OCI-LY3 (cell line): ENCODE data around the gene MRPS16.

Experiments
- H2AFZ ChIP-seq: fragments of 200-600, 300-600 bp; shearing (Covaris generic); 2 replicates; pipeline ENCODE4 v1.6.0; 2014; ENCODE audit warnings: antibody characterized with exemption, low read depth, low read length
- H3K27ac ChIP-seq: fragments of 200-600, 300-600 bp; sonication (generic); 2 replicates; pipeline ENCODE4 v1.5.1; 2014; ENCODE audit warnings: mild to moderate bottlenecking, low read length, moderate library complexity, mixed read lengths
- H3K27me3 ChIP-seq: fragments of 200-600, 300-600 bp; sonication (generic); 2 replicates; pipeline ENCODE4 v1.6.1; 2014; ENCODE audit warnings: low read depth, low read length, mixed read lengths
- H3K36me3 ChIP-seq: fragments of 200-600, 300-600 bp; sonication (generic); replicated peaks from 2 replicates; pipeline ENCODE3; 2014; ENCODE audit warnings: low read depth, low read length, mixed read lengths
- H3K4me1 ChIP-seq: fragments of 300-600, 200-600 bp; sonication (generic); 2 replicates; pipeline ENCODE4 v1.6.1; 2014; ENCODE audit warnings: low read length, mixed read lengths
- H3K4me2 ChIP-seq: fragments of 200-600, 300-600 bp; sonication (generic); 2 replicates; pipeline ENCODE4 v1.6.1; 2014; ENCODE audit warnings: low read length, mixed read lengths
- H3K4me3 ChIP-seq: fragments of 300-600, 200-600 bp; sonication (generic); 2 replicates; pipeline ENCODE4 v1.5.1; 2014; ENCODE audit warnings: antibody characterized with exemption, mild to moderate bottlenecking, low read length, moderate library complexity
- H3K79me2 ChIP-seq: fragments of 300-600, 200-600 bp; shearing (Covaris generic); 2 replicates; pipeline ENCODE4 v1.6.1; 2014; ENCODE audit warnings: mild to moderate bottlenecking, low read length, mixed read lengths
- H3K9ac ChIP-seq: fragments of 300-600, 200-600 bp; shearing (Covaris generic); 2 replicates; pipeline ENCODE4 v1.6.0; 2014; ENCODE audit warnings: mild to moderate bottlenecking, low read length, moderate library complexity
- H3K9me3 ChIP-seq: fragments of 200-600, 300-600 bp; shearing (Covaris generic); 2 replicates; pipeline ENCODE4 v1.6.1; 2014; ENCODE audit warnings: low read length, mixed read lengths; ENCODE audit not compliant: insufficient read depth
- H4K20me1 ChIP-seq: fragments of 200-600, 300-600 bp; sonication (generic); 2 replicates; pipeline ENCODE4 v1.6.1; 2016; ENCODE audit warnings: low read length, mixed read lengths; ENCODE audit not compliant: insufficient read depth
- EZH2phosphoT487 ChIP-seq: fragments of 200-600 bp; shearing (Covaris generic); IDR thresholded peaks from 2 replicates; pipeline ENCODE4 v1.6.1; 2018; ENCODE audit warnings: antibody characterized with exemption, mixed run types, low read depth
- TF ChIP-seq, protein P1 (sequence below): fragments of 200-600, 300-600 bp; sonication (generic); IDR thresholded peaks from 2 replicates; pipeline ENCODE4 v1.5.1; 2014; ENCODE audit warnings: antibody characterized with exemption, low read length, low read depth

The MRPS16 gene

DNA sequence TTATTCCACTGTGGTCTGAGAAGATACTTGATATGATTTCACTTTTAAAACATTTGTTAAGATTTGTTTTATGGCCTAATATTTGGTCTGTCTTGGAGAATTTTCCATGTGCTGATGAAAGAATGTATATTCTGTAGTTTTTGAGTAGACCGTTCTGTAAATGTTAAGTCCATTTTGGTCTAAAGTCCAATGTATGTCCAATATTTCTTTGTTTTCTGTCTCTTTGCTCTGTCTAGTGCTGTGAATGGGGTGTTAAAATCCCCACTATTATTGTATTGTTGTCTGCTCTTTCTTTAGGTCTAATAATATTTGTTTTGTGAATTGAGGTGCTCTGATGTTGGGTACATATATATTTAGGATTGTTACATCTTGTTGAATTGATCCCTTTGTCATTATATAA, 36.7 kb downstream of the MRPS16 start:
- Histone ChIP-seq H3K4me3 (no peak overlapping the region), H3K9ac (no peak overlapping the region), H3K27ac (no peak overlapping the region), H3K4me1 (no peaks in the 10 kb centered on the region), H3K27me3 (no peaks in the 10 kb centered on the region), H3K79me2 (no peaks in the 10 kb centered on the region), H3K9me3 (no peaks in the 10 kb centered on the region), H3K4me2 (no peak overlapping the region), H4K20me1 (no peaks in the 10 kb centered on the region), H2AFZ (no peak overlapping the region), H3K36me3 (peaks cover 9% of the 10 kb centered on the region)
- TF ChIP-seq EZH2phosphoT487: no peak
- TF ChIP-seq, protein P1, sequence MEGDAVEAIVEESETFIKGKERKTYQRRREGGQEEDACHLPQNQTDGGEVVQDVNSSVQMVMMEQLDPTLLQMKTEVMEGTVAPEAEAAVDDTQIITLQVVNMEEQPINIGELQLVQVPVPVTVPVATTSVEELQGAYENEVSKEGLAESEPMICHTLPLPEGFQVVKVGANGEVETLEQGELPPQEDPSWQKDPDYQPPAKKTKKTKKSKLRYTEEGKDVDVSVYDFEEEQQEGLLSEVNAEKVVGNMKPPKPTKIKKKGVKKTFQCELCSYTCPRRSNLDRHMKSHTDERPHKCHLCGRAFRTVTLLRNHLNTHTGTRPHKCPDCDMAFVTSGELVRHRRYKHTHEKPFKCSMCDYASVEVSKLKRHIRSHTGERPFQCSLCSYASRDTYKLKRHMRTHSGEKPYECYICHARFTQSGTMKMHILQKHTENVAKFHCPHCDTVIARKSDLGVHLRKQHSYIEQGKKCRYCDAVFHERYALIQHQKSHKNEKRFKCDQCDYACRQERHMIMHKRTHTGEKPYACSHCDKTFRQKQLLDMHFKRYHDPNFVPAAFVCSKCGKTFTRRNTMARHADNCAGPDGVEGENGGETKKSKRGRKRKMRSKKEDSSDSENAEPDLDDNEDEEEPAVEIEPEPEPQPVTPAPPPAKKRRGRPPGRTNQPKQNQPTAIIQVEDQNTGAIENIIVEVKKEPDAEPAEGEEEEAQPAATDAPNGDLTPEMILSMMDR: no peak

DNA sequence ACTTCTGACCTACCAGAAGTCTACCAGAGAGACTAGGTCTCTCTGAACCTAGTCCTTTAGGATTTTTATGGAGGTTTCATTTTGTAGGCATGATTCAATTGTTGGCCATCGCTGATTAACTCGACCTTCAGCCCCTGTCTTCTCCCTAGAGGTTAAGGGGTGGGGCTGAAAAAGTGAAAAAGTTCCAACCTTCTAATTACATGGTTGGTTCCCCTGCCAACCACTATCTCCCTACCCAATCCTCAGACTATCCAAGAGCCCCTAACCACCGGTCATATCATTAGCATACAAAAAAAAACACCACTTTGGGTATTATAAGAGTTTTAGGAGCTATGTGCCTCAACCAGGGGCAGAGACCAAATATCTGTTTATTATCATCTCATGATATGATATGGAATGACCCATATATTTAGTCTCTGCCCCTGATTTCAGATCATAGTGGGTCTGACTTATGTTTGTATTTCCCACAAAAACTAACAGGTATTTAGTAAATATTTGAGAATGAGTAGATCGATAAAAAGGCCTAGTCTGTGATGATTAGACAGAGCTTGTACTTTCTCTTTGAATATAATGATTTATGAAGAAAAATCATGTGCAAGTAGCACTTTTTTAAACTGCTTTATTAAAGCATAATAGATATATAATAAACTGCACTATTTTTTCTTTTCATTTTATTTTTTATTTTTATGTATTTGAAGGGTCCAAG, 41.2 kb downstream of the MRPS16 start:
- no peaks in the 10 kb centered on the region for H3K79me2 ChIP-seq
- H2AFZ ChIP-seq: no peak overlapping the region
- no peak overlapping the region for H3K27ac ChIP-seq
- H3K9me3 ChIP-seq: no peaks in the 10 kb centered on the region
- no peaks in the 10 kb centered on the region for H3K36me3 ChIP-seq
- H3K4me2 ChIP-seq: no peak overlapping the region
- no peaks in the 10 kb centered on the region for H4K20me1 ChIP-seq
- H3K27me3 ChIP-seq: no peaks in the 10 kb centered on the region
- H3K4me3 ChIP-seq: no peak overlapping the region
- H3K4me1 ChIP-seq: no peaks in the 10 kb centered on the region
- H3K9ac ChIP-seq: no peak overlapping the region
- no peak for TF ChIP-seq EZH2phosphoT487
- TF ChIP-seq, protein P1: no peak

DNA sequence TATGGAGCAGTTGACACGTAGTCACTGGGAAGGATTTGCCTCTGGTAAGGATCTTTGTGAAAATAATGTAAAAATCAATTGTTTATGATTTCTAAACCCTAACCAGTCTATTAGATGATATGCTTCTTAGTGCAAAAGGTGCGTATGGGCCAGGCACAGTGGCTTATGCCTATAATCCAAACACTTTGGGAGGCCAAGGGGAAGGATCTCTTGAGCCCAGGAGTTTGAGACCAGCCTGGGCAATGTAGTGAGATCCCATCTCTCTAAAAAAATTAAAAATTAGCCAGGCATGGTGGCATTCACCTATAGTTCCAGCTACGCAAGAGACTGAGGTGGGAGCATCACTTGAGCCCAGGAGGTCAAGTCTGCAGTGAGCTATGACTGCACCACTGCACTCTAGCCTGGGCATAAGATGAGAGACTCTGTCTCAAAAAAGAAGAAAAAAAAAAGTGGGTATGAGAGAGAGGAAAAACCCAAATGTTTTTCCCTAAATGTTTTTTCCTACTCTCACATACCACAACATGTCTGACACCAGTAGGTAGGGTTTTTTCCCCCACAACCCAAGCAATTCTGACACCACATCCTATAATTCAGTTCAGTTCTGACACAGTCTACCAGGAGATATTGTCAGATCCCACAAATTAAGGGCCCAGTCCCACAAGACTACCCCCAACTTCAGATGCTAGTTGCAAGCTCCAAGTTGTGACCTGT, 41.9 kb downstream of the MRPS16 start:
- Histone ChIP-seq H3K36me3 (no peaks in the 10 kb centered on the region), H3K27ac (no peak overlapping the region), H3K4me2 (no peak overlapping the region), H3K9ac (no peak overlapping the region), H2AFZ (no peak overlapping the region), H3K9me3 (no peaks in the 10 kb centered on the region), H3K27me3 (no peaks in the 10 kb centered on the region), H4K20me1 (no peaks in the 10 kb centered on the region), H3K4me1 (no peaks in the 10 kb centered on the region), H3K4me3 (no peak overlapping the region), H3K79me2 (no peaks in the 10 kb centered on the region)
- no peak for TF ChIP-seq EZH2phosphoT487
- TF ChIP-seq, protein P1: no peak

DNA sequence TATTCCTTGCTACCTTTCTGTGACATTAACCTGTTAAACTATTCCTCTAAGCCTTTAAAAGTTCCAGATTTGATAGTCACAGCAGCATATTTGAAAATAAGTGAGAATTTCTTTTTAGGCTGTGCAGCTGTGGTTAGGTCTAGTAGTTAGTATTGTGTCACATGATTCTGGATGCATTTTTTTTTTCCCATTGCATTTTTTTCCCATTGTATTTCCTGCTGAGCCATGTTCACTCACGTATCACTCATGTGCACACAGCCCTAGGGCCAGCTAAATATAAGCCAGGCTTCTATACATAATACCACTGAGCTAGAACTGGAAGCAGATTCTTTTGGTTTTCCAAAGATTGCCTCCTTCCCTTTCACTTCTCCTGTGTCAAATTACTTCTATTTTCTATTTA, 42.7 kb downstream of the MRPS16 start:
- Histone ChIP-seq H3K27me3 (no peaks in the 10 kb centered on the region), H4K20me1 (no peaks in the 10 kb centered on the region), H2AFZ (no peak overlapping the region), H3K4me3 (no peak overlapping the region), H3K9ac (no peak overlapping the region), H3K4me2 (no peak overlapping the region), H3K4me1 (no peaks in the 10 kb centered on the region), H3K36me3 (no peaks in the 10 kb centered on the region), H3K9me3 (no peaks in the 10 kb centered on the region), H3K79me2 (no peaks in the 10 kb centered on the region), H3K27ac (no peak overlapping the region)
- TF ChIP-seq, protein P1: no peak
- TF ChIP-seq EZH2phosphoT487: no peak
